ENCODE measurements around the gene FYN. TPM values are rescaled to one million over a fixed set of nuclear protein-coding genes. Genes with fewer than 3 reads are reported as not detected.

The FYN gene
- total and polyA plus RNA-seq, 2 donors from 2014 or later: 34.5 to 52.4 TPM

DNA sequence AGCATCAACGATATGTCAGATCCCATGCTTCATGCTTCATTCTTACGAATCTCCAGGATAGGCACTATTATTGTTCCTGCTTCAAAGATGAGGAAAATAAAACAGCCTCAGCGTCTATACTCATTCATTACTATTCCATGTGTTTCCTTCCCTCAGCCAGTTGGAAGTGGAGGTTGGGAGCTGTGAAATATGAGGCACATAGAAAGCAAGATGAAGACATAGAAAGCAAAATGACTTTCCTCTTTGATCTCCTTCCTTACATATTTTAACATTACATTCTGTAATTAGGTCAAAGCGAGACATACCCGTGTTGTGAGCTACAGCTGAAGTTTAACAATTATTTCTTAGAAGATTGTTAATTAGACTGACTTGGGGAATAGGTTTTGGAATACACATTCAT lies 125.4 kb downstream of the FYN start:
- no peaks in the 10 kb centered on the region for H3K9me3 ChIP-seq (ENCODE audit: control insufficient read depth in 2 of 3, insufficient read depth in 1 of 3, low read length in 3 of 3)
- FAIRE-seq (no peak), DNase-seq (peak in 1 of 5 donors; percentile 60)
- no peak overlapping the region for H3K27ac ChIP-seq (ENCODE audit: low read depth in 2 of 2, low read length in 2 of 2)
- H3K4me3 ChIP-seq (ENCODE audit: low read length in 3 of 3): no peak overlapping the region
- no peaks in the 10 kb centered on the region for H3K27me3 ChIP-seq (ENCODE audit: control insufficient read depth, insufficient read depth, low read length)
- no peaks in the 10 kb centered on the region for H3K36me3 ChIP-seq (ENCODE audit: control insufficient read depth in 2 of 3, insufficient read depth in 3 of 3, low read length in 3 of 3)
- H3K4me1 ChIP-seq (ENCODE audit: control insufficient read depth in 2 of 3, insufficient read depth in 2 of 3, low read depth in 1 of 3, low read length in 3 of 3): peaks cover 0 to 11% (median 4%) of the 10 kb centered on the region in 3 donors
- intact Hi-C loops (cut with DNase I): no loop called here
- no peak overlapping the region for H3K9ac ChIP-seq (ENCODE audit: low read length in 3 of 3)
- TF ChIP-seq, protein P1, sequence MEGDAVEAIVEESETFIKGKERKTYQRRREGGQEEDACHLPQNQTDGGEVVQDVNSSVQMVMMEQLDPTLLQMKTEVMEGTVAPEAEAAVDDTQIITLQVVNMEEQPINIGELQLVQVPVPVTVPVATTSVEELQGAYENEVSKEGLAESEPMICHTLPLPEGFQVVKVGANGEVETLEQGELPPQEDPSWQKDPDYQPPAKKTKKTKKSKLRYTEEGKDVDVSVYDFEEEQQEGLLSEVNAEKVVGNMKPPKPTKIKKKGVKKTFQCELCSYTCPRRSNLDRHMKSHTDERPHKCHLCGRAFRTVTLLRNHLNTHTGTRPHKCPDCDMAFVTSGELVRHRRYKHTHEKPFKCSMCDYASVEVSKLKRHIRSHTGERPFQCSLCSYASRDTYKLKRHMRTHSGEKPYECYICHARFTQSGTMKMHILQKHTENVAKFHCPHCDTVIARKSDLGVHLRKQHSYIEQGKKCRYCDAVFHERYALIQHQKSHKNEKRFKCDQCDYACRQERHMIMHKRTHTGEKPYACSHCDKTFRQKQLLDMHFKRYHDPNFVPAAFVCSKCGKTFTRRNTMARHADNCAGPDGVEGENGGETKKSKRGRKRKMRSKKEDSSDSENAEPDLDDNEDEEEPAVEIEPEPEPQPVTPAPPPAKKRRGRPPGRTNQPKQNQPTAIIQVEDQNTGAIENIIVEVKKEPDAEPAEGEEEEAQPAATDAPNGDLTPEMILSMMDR (IDR thresholded peaks at IDR 0.05; ENCODE audit: borderline replicate concordance, extremely low read depth, insufficient read depth): no peak

DNA sequence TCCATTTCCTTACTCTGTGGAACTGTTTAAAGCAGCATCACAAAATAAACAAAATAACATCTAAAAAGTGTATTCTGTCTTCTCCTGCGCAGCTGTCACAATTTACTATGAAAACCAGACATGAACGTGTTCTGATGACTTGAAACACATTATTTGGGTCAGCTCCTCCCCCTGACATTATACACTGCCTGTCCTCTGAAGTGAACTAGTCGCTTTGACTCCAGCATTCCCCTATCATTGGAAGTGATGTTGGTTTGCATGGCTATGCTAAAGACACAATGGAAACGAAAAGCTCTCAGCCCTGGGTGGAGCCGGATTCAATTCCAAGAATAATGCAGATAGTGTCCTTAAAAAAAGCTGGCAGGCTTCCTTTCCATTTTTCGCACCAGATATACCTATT lies 125.9 kb downstream of the FYN start:
- DNase-seq (peak in 1 of 5 donors; percentile 52), FAIRE-seq (no peak)
- H3K4me3 ChIP-seq (ENCODE audit: low read length in 3 of 3): no peak overlapping the region
- intact Hi-C loops (cut with DNase I): no loop called here
- H3K36me3 ChIP-seq (ENCODE audit: control insufficient read depth in 2 of 3, insufficient read depth in 3 of 3, low read length in 3 of 3): no peaks in the 10 kb centered on the region
- H3K9ac ChIP-seq (ENCODE audit: low read length in 3 of 3): no peak overlapping the region
- H3K9me3 ChIP-seq (ENCODE audit: control insufficient read depth in 2 of 3, insufficient read depth in 1 of 3, low read length in 3 of 3): no peaks in the 10 kb centered on the region
- peaks cover 0 to 11% (median 4%) of the 10 kb centered on the region in 3 donors for H3K4me1 ChIP-seq (ENCODE audit: control insufficient read depth in 2 of 3, insufficient read depth in 2 of 3, low read depth in 1 of 3, low read length in 3 of 3)
- H3K27ac ChIP-seq (ENCODE audit: low read depth in 2 of 2, low read length in 2 of 2): peak overlapping the region in 1 of 2 donors; percentile 20
- TF ChIP-seq, protein P1 (IDR thresholded peaks at IDR 0.05; ENCODE audit: borderline replicate concordance, extremely low read depth, insufficient read depth): no peak
- no peaks in the 10 kb centered on the region for H3K27me3 ChIP-seq (ENCODE audit: control insufficient read depth, insufficient read depth, low read length)

DNA sequence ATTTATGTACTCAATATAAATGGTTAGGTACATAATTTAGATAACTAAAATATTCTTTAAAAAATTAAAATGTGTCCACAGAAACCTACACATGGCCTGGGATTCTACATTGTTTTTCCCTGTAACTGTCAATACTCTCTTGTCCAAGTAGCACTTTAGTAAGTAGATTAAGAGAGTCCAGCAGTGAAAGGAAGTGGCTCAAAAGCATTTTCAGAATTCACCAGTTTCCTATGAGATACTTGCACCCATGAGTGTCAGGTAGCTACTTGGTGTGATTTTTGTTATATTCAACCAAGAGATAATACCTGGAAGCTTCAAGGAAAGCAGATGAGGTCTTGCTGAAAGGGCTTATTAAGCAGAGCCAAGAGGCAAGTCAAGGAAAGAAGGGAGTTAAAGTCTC lies 126.3 kb downstream of the FYN start:
- DNase-seq: no peak
- FAIRE-seq: no peak
- Histone ChIP-seq H3K27ac (ENCODE audit: low read depth in 2 of 2, low read length in 2 of 2) (peak overlapping the region in 1 of 2 donors; percentile 20), H3K9ac (ENCODE audit: low read length in 3 of 3) (no peak overlapping the region), H3K36me3 (ENCODE audit: control insufficient read depth in 2 of 3, insufficient read depth in 3 of 3, low read length in 3 of 3) (no peaks in the 10 kb centered on the region), H3K4me1 (ENCODE audit: control insufficient read depth in 2 of 3, insufficient read depth in 2 of 3, low read depth in 1 of 3, low read length in 3 of 3) (peaks cover 0 to 11% (median 4%) of the 10 kb centered on the region in 3 donors), H3K9me3 (ENCODE audit: control insufficient read depth in 2 of 3, insufficient read depth in 1 of 3, low read length in 3 of 3) (no peaks in the 10 kb centered on the region), H3K27me3 (ENCODE audit: control insufficient read depth, insufficient read depth, low read length) (no peaks in the 10 kb centered on the region), H3K4me3 (ENCODE audit: low read length in 3 of 3) (no peak overlapping the region)
- TF ChIP-seq, protein P1 (IDR thresholded peaks at IDR 0.05; ENCODE audit: borderline replicate concordance, extremely low read depth, insufficient read depth): no peak
- intact Hi-C loops (cut with DNase I): no loop called here

DNA sequence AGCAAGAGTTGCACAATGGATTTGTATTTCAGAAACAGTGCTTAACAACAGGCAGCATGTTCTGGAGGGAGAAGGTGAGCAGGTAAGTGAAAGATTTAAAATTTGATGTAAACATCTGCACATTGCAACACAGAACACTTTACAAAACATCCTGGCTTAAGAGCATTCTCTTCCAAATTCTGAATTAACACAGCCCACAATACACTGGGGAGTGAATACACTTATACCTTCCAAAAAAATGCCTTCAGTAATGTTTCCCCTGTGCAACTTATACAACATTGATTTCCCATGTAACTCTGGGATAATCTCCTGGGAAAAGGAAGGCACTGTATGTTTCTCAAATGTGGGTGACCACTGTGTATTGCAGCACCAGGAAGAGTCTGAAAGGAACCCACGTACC lies 127.6 kb downstream of the FYN start:
- Histone ChIP-seq H3K4me3 (ENCODE audit: low read length in 3 of 3) (no peak overlapping the region), H3K27ac (ENCODE audit: low read depth in 2 of 2, low read length in 2 of 2) (no peak overlapping the region), H3K36me3 (ENCODE audit: control insufficient read depth in 2 of 3, insufficient read depth in 3 of 3, low read length in 3 of 3) (no peaks in the 10 kb centered on the region), H3K4me1 (ENCODE audit: control insufficient read depth in 2 of 3, insufficient read depth in 2 of 3, low read depth in 1 of 3, low read length in 3 of 3) (peaks cover 0 to 11% (median 4%) of the 10 kb centered on the region in 3 donors), H3K9ac (ENCODE audit: low read length in 3 of 3) (no peak overlapping the region), H3K9me3 (ENCODE audit: control insufficient read depth in 2 of 3, insufficient read depth in 1 of 3, low read length in 3 of 3) (no peaks in the 10 kb centered on the region), H3K27me3 (ENCODE audit: control insufficient read depth, insufficient read depth, low read length) (no peaks in the 10 kb centered on the region)
- FAIRE-seq: no peak
- TF ChIP-seq, protein P1 (IDR thresholded peaks at IDR 0.05; ENCODE audit: borderline replicate concordance, extremely low read depth, insufficient read depth): no peak
- intact Hi-C loops (cut with DNase I): no loop called here
- no peak for DNase-seq
